ENCODE results near the gene HOXD13. TPM values are rescaled to one million over a fixed set of nuclear protein-coding genes. Genes with fewer than 3 reads are reported as not detected.

The HOXD13 gene
- total RNA-seq, 4 donors from 2014 or later, result 4.9 TPM; not detected in 3

DNA sequence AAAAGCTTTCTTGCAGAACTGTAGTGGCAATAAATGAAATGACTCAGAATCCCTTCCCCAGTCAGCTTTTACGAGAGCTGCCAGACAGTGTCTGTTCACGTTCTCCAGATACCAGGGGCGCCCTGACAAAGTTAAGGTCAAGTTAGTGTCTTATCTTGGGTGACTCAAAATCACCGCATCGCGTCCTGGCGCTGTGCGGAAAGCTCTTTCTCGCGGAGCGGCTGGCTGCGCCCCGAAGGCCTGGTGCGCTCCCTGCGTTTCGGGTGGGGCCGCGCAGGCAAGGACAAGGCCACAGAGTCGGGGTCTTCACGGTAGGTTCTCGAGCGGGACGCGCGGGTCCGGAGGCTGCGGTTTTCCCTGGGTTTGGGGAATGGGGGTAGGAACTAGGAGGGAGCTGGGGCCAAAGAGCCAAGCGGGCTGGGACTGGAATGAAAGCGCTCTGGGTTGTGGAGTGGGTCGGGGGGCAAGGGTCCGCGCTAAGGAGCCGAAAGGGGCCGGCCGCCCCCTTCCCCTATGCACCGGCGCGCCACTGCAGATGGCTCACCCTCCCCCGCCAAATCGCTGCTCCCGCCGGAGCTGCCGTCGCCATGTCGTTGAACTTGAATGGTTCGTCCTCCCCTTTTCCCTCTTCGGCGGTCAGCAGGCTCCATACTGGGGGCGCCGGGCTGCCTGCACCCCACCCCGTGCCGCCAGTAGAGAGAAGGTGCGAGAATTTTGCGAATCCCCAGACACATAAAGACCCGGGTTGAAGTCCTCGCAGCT is 12.0 kb downstream of the HOXD13 start:
- H3K9me3 ChIP-seq, result no peaks in the 10 kb centered on the region
- H3K27ac ChIP-seq, result peak overlapping the region; percentile 98 to 99
- intact Hi-C loops (cut with DNase I; ENCODE audit: low total_unique reads), result no loop called here
- no peaks in the 10 kb centered on the region for H3K36me3 ChIP-seq
- peak overlapping the region; percentile 12 to 32 for H3K4me3 ChIP-seq
- peaks cover 0 to 15% of the 10 kb centered on the region in 2 donors for H3K4me1 ChIP-seq
- TF ChIP-seq CTCF (IDR thresholded peaks at IDR 0.05) (peak in 1 of 4 experiments; percentile 3), POLR2A (IDR thresholded peaks at IDR 0.05) (peak in 1 of 2 donors; percentile 16)
- peak; percentile 60 to 84 for DNase-seq
- peaks cover 7 to 12% of the 10 kb centered on the region in 2 donors for H3K27me3 ChIP-seq

DNA sequence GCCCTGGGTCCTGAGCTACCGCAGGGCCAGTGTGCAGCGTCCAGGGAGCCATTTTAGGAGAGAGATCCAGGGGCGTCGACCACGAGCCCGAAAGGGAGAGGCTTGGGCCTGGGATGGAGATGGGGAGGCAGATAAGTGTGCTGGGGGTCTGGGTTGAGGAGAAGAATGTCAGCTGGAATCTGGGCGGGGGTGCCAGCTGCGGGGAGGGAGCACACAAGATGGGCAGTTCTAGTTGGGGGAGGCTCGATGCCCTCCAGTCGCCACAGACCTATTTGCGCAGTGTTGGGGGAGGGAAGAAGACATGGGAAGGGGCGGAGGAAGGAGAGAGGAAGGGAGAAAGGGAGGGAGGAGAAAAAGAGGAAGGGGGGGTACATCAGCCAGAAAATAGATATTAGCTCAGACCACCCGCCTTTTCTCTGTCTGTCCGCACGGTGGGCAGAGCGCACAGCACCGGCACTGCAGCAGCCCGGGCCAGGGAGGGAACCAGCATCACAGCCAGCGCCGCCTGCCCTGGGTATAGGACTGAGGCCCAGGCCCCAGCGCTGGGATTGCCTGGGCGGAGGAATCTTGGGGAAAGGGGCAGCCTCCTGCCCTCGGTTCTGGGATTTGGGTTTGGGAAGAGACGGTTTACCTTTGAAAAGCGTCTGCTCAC is 12.7 kb downstream of the HOXD13 start:
- DNase-seq, result peak in 1 of 2 donors; percentile 64
- Histone ChIP-seq H3K4me3 (peak overlapping the region; percentile 12 to 32), H3K27me3 (peaks cover 4 to 6% of the 10 kb centered on the region in 2 donors), H3K36me3 (no peaks in the 10 kb centered on the region), H3K27ac (peak overlapping the region; percentile 98 to 99), H3K4me1 (peaks cover 0 to 10% of the 10 kb centered on the region in 2 donors), H3K9me3 (no peaks in the 10 kb centered on the region)
- TF ChIP-seq POLR2A (IDR thresholded peaks at IDR 0.05), result peak in 1 of 2 donors; percentile 11
- no peak for TF ChIP-seq CTCF (IDR thresholded peaks at IDR 0.05)
- intact Hi-C loops (cut with DNase I; ENCODE audit: low total_unique reads), result no loop called here

- H3K27me3 ChIP-seq, result peaks cover 0 to 3% of the 10 kb centered on the region in 2 donors
- TF ChIP-seq CTCF (IDR thresholded peaks at IDR 0.05) (no peak), POLR2A (IDR thresholded peaks at IDR 0.05) (no peak)
- peak in 1 of 2 donors; percentile 50 for DNase-seq
- intact Hi-C loops (cut with DNase I; ENCODE audit: low total_unique reads), result no loop called here
- no peaks in the 10 kb centered on the region for H3K9me3 ChIP-seq
- H3K27ac ChIP-seq, result peak overlapping the region; percentile 98 to 99
- peak overlapping the region; percentile 42 to 48 for H3K4me3 ChIP-seq
- H3K4me1 ChIP-seq, result peaks cover 0 to 8% of the 10 kb centered on the region in 2 donors
- no peaks in the 10 kb centered on the region for H3K36me3 ChIP-seq
Observed at GRCh38 chr2:176105730-176106580, 13.4 kb downstream of the HOXD13 start.

DNA sequence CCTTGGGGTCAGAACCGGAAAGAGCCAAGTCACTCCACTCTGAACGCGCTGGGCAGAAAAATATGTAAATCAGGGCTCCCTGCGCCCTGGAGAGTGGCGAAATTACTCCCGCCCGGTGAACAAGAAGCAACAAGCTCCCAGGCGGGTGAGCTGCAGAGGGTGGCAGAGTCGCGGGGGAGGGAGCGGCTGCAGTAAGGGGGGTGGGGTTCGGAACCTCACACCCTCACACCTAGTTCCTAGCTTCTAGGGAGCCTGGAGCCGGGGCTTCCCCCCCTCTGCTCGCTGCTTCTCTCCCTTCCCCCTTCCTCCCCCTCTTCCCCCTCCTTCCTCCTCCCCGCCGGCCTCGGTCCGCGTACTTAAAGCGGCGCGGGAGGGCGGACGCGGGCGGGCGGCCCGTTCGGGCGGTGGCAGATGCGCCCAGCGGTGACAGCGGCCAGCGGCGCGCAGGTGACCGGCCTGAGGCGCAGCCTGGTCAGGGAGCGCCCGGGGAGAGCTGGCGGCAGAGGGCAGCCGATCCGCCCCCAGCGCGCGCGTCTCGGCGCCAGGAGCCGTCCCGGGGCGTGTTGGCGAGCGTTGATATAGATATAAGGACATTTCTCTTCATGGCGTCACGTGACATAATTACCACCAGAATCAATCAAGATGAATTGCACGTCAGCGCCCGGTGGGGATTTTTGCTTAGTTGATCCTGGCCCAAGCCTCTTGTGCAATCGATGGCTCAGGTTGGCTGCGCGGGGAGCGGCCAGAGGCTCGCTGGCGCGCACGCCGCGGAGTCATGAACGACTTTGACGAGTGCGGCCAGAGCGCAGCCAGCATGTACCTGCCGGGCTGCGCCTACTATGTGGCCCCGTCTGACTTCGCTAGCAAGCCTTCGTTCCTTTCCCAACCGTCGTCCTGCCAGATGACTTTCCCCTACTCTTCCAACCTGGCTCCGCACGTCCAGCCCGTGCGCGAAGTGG is 14.3 kb downstream of the HOXD13 start, which contains the start of gene HOXD11:
TSS of gene HOXD11 (plus strand) at position 700 of the 959 bp plus-strand sequence. CDS start at position 776, 76 bp downstream.
- Histone ChIP-seq H3K36me3 (no peaks in the 10 kb centered on the region), H3K9me3 (no peaks in the 10 kb centered on the region), H3K27me3 (peaks cover 0 to 3% of the 10 kb centered on the region in 2 donors), H3K4me1 (peaks cover 0 to 8% of the 10 kb centered on the region in 2 donors), H3K4me3 (peak within 1 kb of the TSS; percentile 44 to 51), H3K27ac (peak within 1 kb of the TSS; percentile 98 to 99)
- peak in 1 of 2 donors; percentile 56 for TF ChIP-seq POLR2A (IDR thresholded peaks at IDR 0.05)
- TF ChIP-seq CTCF (IDR thresholded peaks at IDR 0.05), result no peak
- intact Hi-C loops (cut with DNase I; ENCODE audit: low total_unique reads), result no loop called here
- DNase-seq, result peak; percentile 80 to 88

Data from uterus (tissue), 4 donors.